ENCODE results near the gene MIF. TPM values are rescaled to one million over a fixed set of nuclear protein-coding genes. Genes with fewer than 3 reads are reported as not detected.

The MIF gene
- total RNA-seq, 4 donors from 2014 or later: 261 to 363 (median 313) TPM

GRCh38 chr22:23847310-23847920, 46.8 kb upstream of the MIF start:
- Histone ChIP-seq H3K4me1 (peaks cover 25% of the 10 kb centered on the region), H3K27ac (no peak overlapping the region), H3K36me3 (no peaks in the 10 kb centered on the region), H3K9me3 (no peaks in the 10 kb centered on the region), H3K27me3 (no peaks in the 10 kb centered on the region), H3K4me3 (no peak overlapping the region)
- WGBS: 85% methylated on average over 18 of the region's 18 CpGs
- TF ChIP-seq POLR2A (IDR thresholded peaks at IDR 0.05): no peak
- TF ChIP-seq CTCF (IDR thresholded peaks at IDR 0.05): no peak
- no peak for TF ChIP-seq POLR2AphosphoS5 (IDR thresholded peaks at IDR 0.05)
- TF ChIP-seq EP300 (IDR thresholded peaks at IDR 0.05): no peak
- no peak for DNase-seq (ENCODE audit: low spot score in 2 of 2)

- WGBS: 73% methylated on average over 18 of the region's 24 CpGs
- no peaks in the 10 kb centered on the region for H3K27me3 ChIP-seq
- peaks cover 25% of the 10 kb centered on the region for H3K4me1 ChIP-seq
- H3K9me3 ChIP-seq: no peaks in the 10 kb centered on the region
- TF ChIP-seq EP300 (IDR thresholded peaks at IDR 0.05) (no peak), CTCF (IDR thresholded peaks at IDR 0.05) (no peak), POLR2AphosphoS5 (IDR thresholded peaks at IDR 0.05) (no peak), POLR2A (IDR thresholded peaks at IDR 0.05) (no peak)
- no peak overlapping the region for H3K4me3 ChIP-seq
- no peaks in the 10 kb centered on the region for H3K36me3 ChIP-seq
- no peak overlapping the region for H3K27ac ChIP-seq
- DNase-seq (ENCODE audit: low spot score in 2 of 2): no peak
Measured at GRCh38 chr22:23847991-23848864, 46.0 kb upstream of the MIF start.

DNA sequence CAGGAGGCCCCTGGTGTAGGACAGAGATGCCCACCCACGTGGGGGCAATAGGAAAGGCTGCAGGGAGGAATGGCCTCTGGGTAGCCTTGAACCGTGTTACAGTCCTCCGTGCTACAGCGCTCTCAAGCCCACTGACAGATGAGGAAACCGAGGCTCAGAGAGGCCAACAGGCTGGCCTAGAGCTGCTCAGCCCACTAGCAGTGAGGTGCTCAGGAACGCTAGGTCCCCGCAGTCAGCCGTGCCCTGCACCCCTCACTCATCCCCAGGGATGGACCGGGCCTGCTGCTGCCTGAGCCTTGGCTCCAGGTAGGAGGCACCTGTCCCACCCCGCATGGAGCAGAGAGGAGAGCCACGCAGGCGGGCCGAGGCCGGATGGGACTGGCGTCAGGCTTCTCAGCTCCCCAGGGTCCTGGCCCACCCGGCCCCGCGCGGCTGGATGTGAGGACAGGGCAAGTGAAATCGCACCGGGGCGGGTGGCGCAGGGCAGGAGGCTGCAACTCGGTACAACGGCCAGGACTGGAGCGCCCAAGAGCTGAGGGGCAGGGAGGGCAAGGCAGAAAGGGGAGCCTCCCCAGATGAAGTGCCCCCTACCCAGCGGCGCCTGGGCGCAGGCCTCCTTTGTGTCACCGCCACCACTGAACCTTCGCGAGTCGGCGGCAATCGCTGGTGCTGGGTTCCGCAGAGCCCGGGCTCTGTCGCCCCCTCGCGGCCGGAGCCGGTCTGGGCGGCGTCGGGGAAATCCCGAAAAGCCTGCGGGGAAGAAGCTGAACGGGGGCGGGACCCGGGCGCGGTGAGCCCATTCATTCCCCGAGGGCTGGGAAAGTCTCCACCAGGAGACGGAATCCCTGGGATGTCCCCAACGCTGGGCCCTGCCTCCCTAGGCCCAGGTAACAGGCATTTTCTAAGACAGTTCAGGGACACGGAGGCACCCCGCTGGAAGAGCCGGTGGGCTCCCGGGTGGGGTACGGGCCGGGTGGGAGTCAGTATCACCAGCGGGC, 44.9 kb upstream of the MIF start:
- Histone ChIP-seq H3K27me3 (no peaks in the 10 kb centered on the region), H3K4me1 (peaks cover 25% of the 10 kb centered on the region), H3K4me3 (no peak overlapping the region), H3K9me3 (no peaks in the 10 kb centered on the region), H3K27ac (no peak overlapping the region), H3K36me3 (no peaks in the 10 kb centered on the region)
- TF ChIP-seq CTCF (IDR thresholded peaks at IDR 0.05) (peak; percentile 90 to 98), POLR2A (IDR thresholded peaks at IDR 0.05) (no peak)
- DNase-seq (ENCODE audit: low spot score in 2 of 2): peak; percentile 87 to 90
- WGBS: 31% methylated on average over 27 of the region's 62 CpGs

DNA sequence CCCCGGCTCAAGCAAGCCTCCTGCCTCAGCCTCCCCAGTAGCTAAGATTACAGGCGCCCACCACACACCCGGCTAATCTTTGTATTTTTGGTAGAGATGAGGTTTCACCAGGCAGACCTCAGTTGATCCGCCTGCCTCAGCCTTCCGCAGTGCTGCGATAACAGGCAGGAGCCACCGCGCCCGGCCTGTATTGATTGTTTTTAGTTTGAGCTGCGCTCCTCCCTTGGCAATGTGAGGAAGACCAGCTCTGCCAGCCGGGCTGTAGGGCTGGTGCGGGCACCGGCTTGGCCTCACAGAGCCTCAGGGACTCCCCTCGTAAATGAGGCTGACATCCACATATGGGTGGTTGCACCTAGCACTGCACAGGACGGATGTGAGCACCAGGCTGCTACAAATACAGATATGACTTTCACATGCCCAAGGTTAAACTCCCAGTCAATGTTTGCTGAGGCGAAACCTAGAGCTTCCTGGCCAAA, 44.0 kb upstream of the MIF start:
- no peak for DNase-seq (ENCODE audit: low spot score in 2 of 2)
- Histone ChIP-seq H3K27ac (no peak overlapping the region), H3K27me3 (no peaks in the 10 kb centered on the region), H3K9me3 (no peaks in the 10 kb centered on the region), H3K36me3 (no peaks in the 10 kb centered on the region), H3K4me1 (peaks cover 25% of the 10 kb centered on the region), H3K4me3 (no peak overlapping the region)
- 67% methylated on average over 16 of the region's 16 CpGs for WGBS
- TF ChIP-seq POLR2A (IDR thresholded peaks at IDR 0.05) (no peak), EP300 (IDR thresholded peaks at IDR 0.05) (no peak), POLR2AphosphoS5 (IDR thresholded peaks at IDR 0.05) (no peak), CTCF (IDR thresholded peaks at IDR 0.05) (no peak)

Data from suprapubic skin (tissue), 4 donors.